Lower leg skin (tissue), 3 donors: ENCODE measurements around the gene WDR64.

Experiments used
- CTCF ChIP-seq, 3 donors: fragments of 450-650 bp; IDR thresholded peaks; one replicate each; pipeline ENCODE4 v1.5.1; 2016; ENCODE audit warnings: antibody characterized with exemption in 3 of 3, mild to moderate bottlenecking in 3 of 3, moderate library complexity in 2 of 3
- POLR2A ChIP-seq, 2 donors: fragments of 450-650 bp; IDR thresholded peaks; one replicate each; pipeline ENCODE4 v1.6.1; 2016 to 2017; ENCODE audit warnings: antibody characterized with exemption in 2 of 2, mild to moderate bottlenecking in 1 of 2, moderate library complexity in 1 of 2

DNA sequence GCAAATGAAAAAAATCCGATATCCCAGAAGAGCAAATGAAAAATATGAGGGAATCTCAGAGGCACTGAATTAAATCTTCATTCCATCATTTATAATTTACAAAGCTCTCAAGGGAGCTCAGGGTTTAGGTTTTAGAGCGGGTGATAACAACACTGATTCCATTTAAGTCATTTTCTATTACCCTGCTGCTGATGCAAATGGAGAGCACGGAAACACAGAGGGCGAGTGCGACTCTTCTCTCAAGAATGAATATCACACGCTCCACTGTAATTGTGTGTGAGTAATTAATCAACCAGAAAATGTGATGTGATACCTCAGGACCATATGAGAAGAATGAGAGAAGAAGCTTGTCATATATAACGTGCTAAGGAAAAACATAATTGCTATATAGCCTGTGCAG, 34.7 kb upstream of the WDR64 start:
- no peak for TF ChIP-seq CTCF (IDR thresholded peaks at IDR 0.05)
- no peak for TF ChIP-seq POLR2A (IDR thresholded peaks at IDR 0.05)
